ENCODE measurements around the gene C1QTNF12.

DNA sequence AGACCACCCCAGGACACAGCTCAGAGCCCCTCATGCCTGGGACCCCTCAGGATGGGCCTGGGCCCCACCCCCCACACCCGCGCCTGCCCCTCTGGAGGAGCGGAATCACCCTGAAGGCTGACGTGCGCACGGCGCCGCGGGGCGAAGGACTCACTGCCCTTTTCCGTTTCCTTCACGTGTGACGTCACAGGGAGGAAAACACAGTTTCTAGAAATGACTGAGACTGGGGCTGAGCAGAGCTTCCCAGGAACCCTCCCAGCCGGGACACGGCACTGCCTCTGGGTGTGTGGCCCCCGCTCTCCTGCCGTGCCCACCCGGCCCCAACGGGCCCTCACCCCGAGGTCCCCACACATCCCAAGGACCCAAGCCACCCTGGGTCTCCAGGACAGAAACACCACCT lies 27.2 kb downstream of the C1QTNF12 start:
- TF ChIP-seq POLR2AphosphoS5 (IDR thresholded peaks at IDR 0.05; ENCODE audit: borderline replicate concordance, low read depth, low read length) (no peak), EZH2 (IDR thresholded peaks at IDR 0.05) (no peak)
